Fibroblast of skin of right quadriceps (primary cell): Measurements from ENCODE around the gene FBXO47.

Experiments
- DNase-seq: peaks from one replicate; pipeline ENCODE4 v3.0.0-alpha.2; 2013

FBXO47 gene

GRCh38 chr17:38967290-38967738 lies at the start of gene FBXO47:
FBXO47 (minus strand) TSS chr17:38967403; CDS start chr17:38963025, 4,378 bp downstream.
- peak; percentile 84 for DNase-seq

- no peak for DNase-seq
Observed at GRCh38 chr17:39016193-39017153, 49.3 kb upstream of the FBXO47 start.

- no peak for DNase-seq
Observed at GRCh38 chr17:39015546-39015935, 48.3 kb upstream of the FBXO47 start.

- DNase-seq, result no peak
Observed at GRCh38 chr17:39014795-39015545, 47.8 kb upstream of the FBXO47 start.

GRCh38 chr17:39014044-39014794 lies 47.0 kb upstream of the FBXO47 start:
- peak; percentile 72 for DNase-seq

GRCh38 chr17:39012725-39013124 lies 45.5 kb upstream of the FBXO47 start:
- DNase-seq, result no peak

GRCh38 chr17:39011907-39012468 lies 44.8 kb upstream of the FBXO47 start:
- DNase-seq, result no peak

GRCh38 chr17:39009581-39010001 lies 42.4 kb upstream of the FBXO47 start:
- no peak for DNase-seq

GRCh38 chr17:39008633-39009032 lies 41.4 kb upstream of the FBXO47 start:
- DNase-seq, result no peak

GRCh38 chr17:39002991-39003715 lies 36.0 kb upstream of the FBXO47 start:
- DNase-seq, result peak; percentile 53

- DNase-seq, result peak; percentile 63
Observed at GRCh38 chr17:39001703-39002637, 34.8 kb upstream of the FBXO47 start.

- no peak for DNase-seq
Observed at GRCh38 chr17:39000021-39000601, 32.9 kb upstream of the FBXO47 start.

- DNase-seq, result no peak
Observed at GRCh38 chr17:38996660-38997337, 29.6 kb upstream of the FBXO47 start.

GRCh38 chr17:38994026-38994425 lies 26.8 kb upstream of the FBXO47 start:
- no peak for DNase-seq

GRCh38 chr17:38984666-38985065 lies 17.5 kb upstream of the FBXO47 start:
- DNase-seq, result no peak

- peak; percentile 73 for DNase-seq
Observed at GRCh38 chr17:38982858-38983746, 15.9 kb upstream of the FBXO47 start.

GRCh38 chr17:38981636-38982035 lies 14.4 kb upstream of the FBXO47 start:
- DNase-seq, result no peak

- peak; percentile 76 for DNase-seq
Observed at GRCh38 chr17:38980490-38981217, 13.5 kb upstream of the FBXO47 start.
